CD14-positive monocyte (primary cell): Measurements from ENCODE around the gene MRTFA. TPM values are rescaled to one million over a fixed set of nuclear protein-coding genes. Genes with fewer than 3 reads are reported as not detected.

Source experiments
- DNase-seq, 3 donors: peaks; one replicate each; pipeline ENCODE4 v3.0.0-alpha.2; 2011 to 2022
- H2AFZ ChIP-seq: 2 replicates; pipeline ENCODE4 v1.6.0; 2012; ENCODE audit warnings: mild to moderate bottlenecking, low read depth, low read length, inconsistent platforms; ENCODE audit not compliant: insufficient read depth, poor library complexity, severe bottlenecking
- H3K27ac ChIP-seq, 2 donors: 1 replicate in 1 of 2; 2 replicates in 1 of 2; pipeline ENCODE4 v1.5.1; 2012 to 2013; ENCODE audit warnings: low read length in 2 of 2, control low read depth in 1 of 2, inconsistent platforms in 1 of 2, low read depth in 1 of 2, mild to moderate bottlenecking in 1 of 2
- H3K27me3 ChIP-seq, 2 donors: one replicate each; pipeline versions ENCODE4 v1.6.0 to v1.6.1; 2011 to 2013; ENCODE audit warnings: low read length in 2 of 2; ENCODE audit not compliant: control insufficient read depth in 2 of 2, insufficient read depth in 2 of 2
- H3K36me3 ChIP-seq, 2 donors: replicated peaks in 1 of 2; 1 replicate in 1 of 2; 2 replicates in 1 of 2; pipeline versions ENCODE4 v1.5.1 to v1.6.1; 2012 to 2013; ENCODE audit warnings: low read length in 2 of 2, control low read depth in 1 of 2, inconsistent platforms in 1 of 2, mild to moderate bottlenecking in 1 of 2; ENCODE audit not compliant: insufficient read depth in 2 of 2, control insufficient read depth in 1 of 2
- H3K4me1 ChIP-seq, 2 donors: 1 replicate in 1 of 2; 2 replicates in 1 of 2; pipeline versions ENCODE4 v1.5.1 to v1.6.1; 2012 to 2013; ENCODE audit warnings: low read length in 2 of 2, control low read depth in 1 of 2, inconsistent platforms in 1 of 2, mild to moderate bottlenecking in 1 of 2, moderate library complexity in 1 of 2; ENCODE audit not compliant: insufficient read depth in 2 of 2, control insufficient read depth in 1 of 2
- H3K4me2 ChIP-seq: replicated peaks from 2 replicates; pipeline ENCODE3; 2012; ENCODE audit warnings: low read length, moderate library complexity, mild to moderate bottlenecking; ENCODE audit not compliant: poor library complexity, severe bottlenecking; ENCODE audit errors: extremely low read depth
- H3K4me3 ChIP-seq, 3 experiments: fragments of 200-600 bp in 1 of 3; sonication (generic) in 1 of 3; replicated peaks in 1 of 3; 1 replicate in 2 of 3; 2 replicates in 1 of 3; pipeline ENCODE4 v1.5.1; 2011 to 2013; ENCODE audit warnings: low read length in 3 of 3, mild to moderate bottlenecking in 3 of 3, control low read depth in 2 of 3, low read depth in 2 of 3, inconsistent platforms in 1 of 3, moderate library complexity in 1 of 3
- H3K79me2 ChIP-seq: 2 replicates; pipeline ENCODE4 v1.6.0; 2012; ENCODE audit warnings: mild to moderate bottlenecking, control low read depth, inconsistent platforms, low read length, moderate library complexity; ENCODE audit not compliant: insufficient read depth
- H3K9ac ChIP-seq: 2 replicates; pipeline ENCODE4 v1.6.0; 2017; ENCODE audit warnings: low read length, mild to moderate bottlenecking; ENCODE audit not compliant: insufficient read depth, poor library complexity, severe bottlenecking
- H3K9me3 ChIP-seq, 2 donors: replicated peaks in 1 of 2; 1 replicate in 1 of 2; 2 replicates in 1 of 2; pipeline versions ENCODE4 v1.5.1 to v1.6.1; 2012 to 2013; ENCODE audit warnings: low read length in 2 of 2, control low read depth in 1 of 2; ENCODE audit not compliant: control insufficient read depth in 1 of 2, insufficient read depth in 1 of 2
- H4K20me1 ChIP-seq: 2 replicates; pipeline ENCODE4 v1.6.0; 2012; ENCODE audit warnings: mild to moderate bottlenecking, low read length, control low read depth, moderate library complexity; ENCODE audit not compliant: insufficient read depth
- H3K27ac Mint-ChIP-seq, 7 donors: one replicate each; pipeline ENCODE4 v1.8.0; 2020; ENCODE audit warnings: mild to moderate bottlenecking in 7 of 7, mixed read lengths in 7 of 7, moderate library complexity in 6 of 7, inconsistent platforms in 2 of 7
- H3K27me3 Mint-ChIP-seq, 3 donors: one replicate each; pipeline ENCODE4 v1.8.0; 2021 to 2022; ENCODE audit warnings: low read depth in 3 of 3, mild to moderate bottlenecking in 3 of 3, mixed read lengths in 3 of 3, moderate library complexity in 3 of 3, inconsistent platforms in 1 of 3
- H3K36me3 Mint-ChIP-seq, 2 donors: one replicate each; pipeline ENCODE4 v1.8.0; 2020; ENCODE audit warnings: mixed read lengths in 2 of 2, inconsistent platforms in 1 of 2, mild to moderate bottlenecking in 1 of 2
- H3K4me1 Mint-ChIP-seq: one replicate; pipeline ENCODE4 v1.8.0; 2020; ENCODE audit warnings: mild to moderate bottlenecking, mixed read lengths
- H3K4me3 Mint-ChIP-seq, 2 donors: one replicate each; pipeline ENCODE4 v1.8.0; 2020; ENCODE audit warnings: mild to moderate bottlenecking in 2 of 2, mixed read lengths in 2 of 2, moderate library complexity in 1 of 2
- H3K9me3 Mint-ChIP-seq, 7 donors: one replicate each; pipeline ENCODE4 v1.8.0; 2020 to 2022; ENCODE audit warnings: mixed read lengths in 7 of 7, mild to moderate bottlenecking in 6 of 7, moderate library complexity in 6 of 7, inconsistent platforms in 2 of 7
- WGBS: methylation state at CpG from one replicate; pipeline ENCODE4 v1.1.5; 2013; ENCODE audit warnings: missing lambda C conversion rate; ENCODE audit not compliant: insufficient coverage; 5-methylcytosine and 5-hydroxymethylcytosine counted together
- intact Hi-C, 2 donors: fragments of 100-400 bp; cut with micrococcal nuclease; formaldehyde crosslinking; loops; one replicate each; pipeline versions ENCODE4 v1.15.0 to v1.15.1; 2023
- polyA plus RNA-seq, 3 donors: library from polyadenylated mRNA; depleted of rRNA in 1 of 3; unstranded in 2 of 3; stranded (reverse) in 1 of 3; fragments of 300-500 nt in 2 of 3; fragments of >200 nt in 1 of 3; fragmentation: Illumina TruSeq in 2 of 3; gene quantifications; 1 replicate in 2 of 3; 2 replicates in 1 of 3; pipeline ENCODE4 v1.2.3, GENCODE V29; 2012 to 2021
- TF ChIP-seq, protein P1 (sequence below): fragments of 200-600 bp; IDR thresholded peaks from one replicate; pipeline ENCODE4 v1.8.0; 2022; ENCODE audit warnings: antibody characterized with exemption, mild to moderate bottlenecking

MRTFA gene
- polyA plus RNA-seq, 3 donors, result 14.1 to 33.8 (median 18.9) TPM

DNA sequence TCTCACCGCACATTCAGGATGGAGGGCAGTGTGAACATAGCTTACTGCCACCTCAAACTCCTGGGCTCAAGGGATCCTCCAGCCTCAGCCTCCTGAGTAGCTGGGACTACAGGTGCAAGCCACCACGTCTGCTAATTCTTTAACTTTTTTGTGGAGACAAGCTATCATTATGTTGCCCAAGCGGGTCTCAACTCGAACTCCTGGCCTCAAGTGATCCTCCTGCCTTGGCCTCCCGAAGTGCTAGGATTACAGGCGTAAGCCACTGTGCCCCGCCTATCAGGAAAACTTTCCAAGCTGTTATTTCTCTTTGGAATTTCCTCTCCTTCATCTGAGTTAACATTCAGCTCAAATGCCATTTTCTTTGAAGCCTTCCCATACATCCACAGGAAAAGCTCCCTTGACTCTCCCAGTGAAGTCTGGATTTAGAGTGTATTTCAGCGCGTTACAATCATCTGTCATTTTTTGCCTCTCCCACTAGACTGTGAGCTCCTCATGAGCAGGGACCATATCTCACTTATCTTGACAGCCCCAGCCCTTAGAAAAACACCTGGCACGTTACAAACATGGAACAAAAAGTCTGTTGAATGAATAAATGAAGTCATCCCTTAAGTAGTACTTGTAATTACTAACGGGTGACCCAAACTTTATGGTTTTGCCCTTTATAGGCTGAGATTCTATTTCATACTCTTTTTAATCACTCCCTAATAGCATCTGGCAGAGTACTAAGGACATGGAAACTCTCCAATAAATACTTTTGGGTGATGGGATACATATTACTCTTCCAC is 2.2 kb downstream of the MRTFA start:
- no peak overlapping the region for H3K9ac ChIP-seq
- H3K4me1 Mint-ChIP-seq, result peaks cover 63% of the 10 kb centered on the region

DNA sequence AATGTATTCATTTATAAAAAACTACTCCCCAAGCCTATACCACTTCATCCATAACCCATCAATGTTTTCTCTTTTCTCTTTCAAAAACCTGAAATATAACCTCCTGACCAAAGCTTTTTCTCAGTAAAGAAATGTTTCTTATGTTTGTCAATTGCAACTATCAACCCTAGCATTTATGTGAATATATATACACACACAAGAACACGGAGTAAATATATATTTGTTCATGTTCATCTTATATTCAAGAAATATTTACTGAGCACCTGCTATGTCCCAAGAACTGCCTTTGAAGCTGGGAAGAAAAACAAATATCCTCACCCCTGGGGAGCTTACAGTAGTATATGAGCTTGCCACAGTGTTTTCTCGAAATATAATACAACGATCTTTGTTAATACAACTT is 3.5 kb downstream of the MRTFA start:
- Mint-ChIP-seq H3K36me3 (peaks cover 2 to 4% of the 10 kb centered on the region in 2 donors), H3K4me3 (no peak overlapping the region), H3K27ac (peak overlapping the region in 1 of 7 donors; percentile 63), H3K4me1 (peaks cover 66% of the 10 kb centered on the region), H3K27me3 (peaks cover 0 to 3% (median 2%) of the 10 kb centered on the region in 3 donors), H3K9me3 (no peaks in the 10 kb centered on the region)
- Histone ChIP-seq H3K4me1 (peaks cover 37 to 52% of the 10 kb centered on the region in 2 donors), H3K79me2 (peaks cover 82% of the 10 kb centered on the region), H3K27ac (no peak overlapping the region), H3K36me3 (no peaks in the 10 kb centered on the region), H3K4me3 (no peak overlapping the region), H3K9me3 (no peaks in the 10 kb centered on the region), H4K20me1 (peaks cover 80% of the 10 kb centered on the region), H3K9ac (no peak overlapping the region), H2AFZ (no peak overlapping the region), H3K27me3 (no peaks in the 10 kb centered on the region), H3K4me2 (no peak overlapping the region)
- no peak for DNase-seq
- WGBS, result no CpG with 5 or more reads among the region's 3 CpGs
- intact Hi-C loops, result loop anchor here in 1 of 2 donors (10.0 kb wide), 1 partner anchor 1098 kb away; the partner anchor contains the start of gene RPS19BP1
- TF ChIP-seq, protein P1, sequence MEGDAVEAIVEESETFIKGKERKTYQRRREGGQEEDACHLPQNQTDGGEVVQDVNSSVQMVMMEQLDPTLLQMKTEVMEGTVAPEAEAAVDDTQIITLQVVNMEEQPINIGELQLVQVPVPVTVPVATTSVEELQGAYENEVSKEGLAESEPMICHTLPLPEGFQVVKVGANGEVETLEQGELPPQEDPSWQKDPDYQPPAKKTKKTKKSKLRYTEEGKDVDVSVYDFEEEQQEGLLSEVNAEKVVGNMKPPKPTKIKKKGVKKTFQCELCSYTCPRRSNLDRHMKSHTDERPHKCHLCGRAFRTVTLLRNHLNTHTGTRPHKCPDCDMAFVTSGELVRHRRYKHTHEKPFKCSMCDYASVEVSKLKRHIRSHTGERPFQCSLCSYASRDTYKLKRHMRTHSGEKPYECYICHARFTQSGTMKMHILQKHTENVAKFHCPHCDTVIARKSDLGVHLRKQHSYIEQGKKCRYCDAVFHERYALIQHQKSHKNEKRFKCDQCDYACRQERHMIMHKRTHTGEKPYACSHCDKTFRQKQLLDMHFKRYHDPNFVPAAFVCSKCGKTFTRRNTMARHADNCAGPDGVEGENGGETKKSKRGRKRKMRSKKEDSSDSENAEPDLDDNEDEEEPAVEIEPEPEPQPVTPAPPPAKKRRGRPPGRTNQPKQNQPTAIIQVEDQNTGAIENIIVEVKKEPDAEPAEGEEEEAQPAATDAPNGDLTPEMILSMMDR, result no peak

More for the DNA sequence above, 2.2 kb downstream of the MRTFA start:
- no peak for DNase-seq
- no peaks in the 10 kb centered on the region for H3K36me3 ChIP-seq
- peaks cover 70% of the 10 kb centered on the region for H3K79me2 ChIP-seq
- no peaks in the 10 kb centered on the region for H3K9me3 ChIP-seq
- H3K27me3 ChIP-seq, result no peaks in the 10 kb centered on the region
- no peak overlapping the region for H3K27ac ChIP-seq
- TF ChIP-seq, protein P1, result no peak
- H4K20me1 ChIP-seq, result peaks cover 67% of the 10 kb centered on the region
- H3K4me1 ChIP-seq, result peaks cover 30 to 51% of the 10 kb centered on the region in 2 donors
- Mint-ChIP-seq H3K27ac (no peak overlapping the region), H3K9me3 (peaks cover 0 to 4% (median 0%) of the 10 kb centered on the region in 7 donors), H3K27me3 (peaks cover 0 to 3% (median 2%) of the 10 kb centered on the region in 3 donors), H3K36me3 (peaks cover 2 to 4% of the 10 kb centered on the region in 2 donors), H3K4me3 (no peak overlapping the region)
- 100% methylated on average over 3 of the region's 11 CpGs for WGBS
- peak overlapping the region; percentile 95 for H3K4me2 ChIP-seq
- peak overlapping the region in 1 of 3 experiments; percentile 95 for H3K4me3 ChIP-seq
- no peak overlapping the region for H2AFZ ChIP-seq
- intact Hi-C loops, result loop anchor here in 1 of 2 donors (10.0 kb wide), 1 partner anchor 1100 kb away; the partner anchor contains the start of gene RPS19BP1
